B cell (primary cell): ENCODE results near the gene NME9. TPM values are rescaled to one million over a fixed set of nuclear protein-coding genes. Genes with fewer than 3 reads are reported as not detected.

Source experiments
- ATAC-seq: fragments of 200-7000 bp; cut with Tn5 transposase; one replicate; pipeline ENCODE4 v1.10.0; 2021; ENCODE audit warnings: low read depth, mild to moderate bottlenecking, moderate number of reproducible peaks, moderate library complexity
- CTCF ChIA-PET: fragments of 350-600 bp; sonication (Branson Sonifier 250); formaldehyde crosslinking; loops from one replicate; lab custom pipeline; 2021; ENCODE audit warnings: antibody characterized with exemption, inconsistent platforms; lab: Charles Lee
- POLR2A ChIA-PET: fragments of 350-600 bp; sonication (Branson Sonifier 250); formaldehyde crosslinking; loops from one replicate; lab custom pipeline; 2021; ENCODE audit warnings: antibody characterized with exemption; lab: Charles Lee
- DNase-seq: peaks from one replicate; pipeline ENCODE4 v3.0.0; 2013
- H2AFZ ChIP-seq: 2 replicates; pipeline ENCODE4 v1.6.1; 2012; ENCODE audit warnings: mild to moderate bottlenecking, low read depth, low read length; ENCODE audit not compliant: insufficient read depth, poor library complexity, severe bottlenecking
- H3K27ac ChIP-seq, 2 donors: 1 replicate in 1 of 2; 2 replicates in 1 of 2; pipeline ENCODE4 v1.5.1; 2012 to 2013; ENCODE audit warnings: low read length in 2 of 2, mild to moderate bottlenecking in 2 of 2, moderate library complexity in 1 of 2
- H3K27me3 ChIP-seq, 4 experiments: fragments of 200-600 bp in 1 of 4; sonication (generic) in 1 of 4; replicated peaks in 1 of 4; 1 replicate in 2 of 4; 2 replicates in 2 of 4; pipeline versions ENCODE4 v1.6.1 to v1.7.0; 2013 to 2016; ENCODE audit warnings: low read length in 3 of 4, mild to moderate bottlenecking in 2 of 4, mixed read lengths in 1 of 4, moderate library complexity in 1 of 4; ENCODE audit not compliant: insufficient read depth in 4 of 4, control insufficient read depth in 3 of 4; ENCODE audit errors: control extremely low read depth in 1 of 4
- H3K36me3 ChIP-seq, 2 experiments: replicated peaks in 1 of 2; 1 replicate in 1 of 2; 2 replicates in 1 of 2; pipeline versions ENCODE4 v1.6.1 to v1.7.1; 2013; ENCODE audit warnings: low read length in 1 of 2; ENCODE audit not compliant: insufficient read depth in 2 of 2, control insufficient read depth in 1 of 2; ENCODE audit errors: control extremely low read depth in 1 of 2, extremely low read depth in 1 of 2
- H3K4me1 ChIP-seq, 2 donors: fragments of 200-600 bp in 1 of 2; sonication (generic) in 1 of 2; 1 replicate in 1 of 2; 2 replicates in 1 of 2; pipeline versions ENCODE4 v1.5.1 to v1.6.1; 2013 to 2017; ENCODE audit warnings: low read length in 2 of 2; ENCODE audit not compliant: control insufficient read depth in 2 of 2, insufficient read depth in 2 of 2
- H3K4me2 ChIP-seq: replicated peaks from 2 replicates; pipeline ENCODE3; 2012; ENCODE audit warnings: mild to moderate bottlenecking, low read depth, low read length; ENCODE audit not compliant: poor library complexity, severe bottlenecking
- H3K4me3 ChIP-seq, 5 experiments: fragments of 200-600 bp in 1 of 5; sonication (generic) in 1 of 5; 1 replicate in 3 of 5; 2 replicates in 2 of 5; pipeline versions ENCODE4 v1.5.1 to v1.7.0; 2011 to 2016; ENCODE audit warnings: low read length in 4 of 5, mild to moderate bottlenecking in 4 of 5, low read depth in 2 of 5, control low read depth in 1 of 5, moderate library complexity in 1 of 5; ENCODE audit not compliant: insufficient read depth in 1 of 5; ENCODE audit errors: control extremely low read depth in 1 of 5, extremely low read depth in 1 of 5
- H3K79me2 ChIP-seq: fragments of 200-600 bp; sonication (generic); one replicate; pipeline ENCODE4 v1.6.0; 2016; ENCODE audit warnings: low read length; ENCODE audit not compliant: control insufficient read depth, insufficient read depth
- H3K9ac ChIP-seq: fragments of 200-600 bp; sonication (generic); 2 replicates; pipeline ENCODE4 v1.6.1; 2017; ENCODE audit warnings: mild to moderate bottlenecking, low read length, moderate library complexity
- H3K9me3 ChIP-seq, 3 donors: one replicate each; pipeline versions ENCODE4 v1.6.1 to v1.7.1; 2013; ENCODE audit warnings: low read length in 2 of 3; ENCODE audit not compliant: control insufficient read depth in 2 of 3, insufficient read depth in 1 of 3; ENCODE audit errors: control extremely low read depth in 1 of 3
- H4K20me1 ChIP-seq: 2 replicates; pipeline ENCODE4 v1.6.0; 2012; ENCODE audit warnings: mild to moderate bottlenecking, low read length; ENCODE audit not compliant: insufficient read depth, control insufficient read depth, poor library complexity, severe bottlenecking
- H3K27ac Mint-ChIP-seq: one replicate; pipeline ENCODE4 v1.8.0; 2021; ENCODE audit warnings: mixed read lengths
- H3K27me3 Mint-ChIP-seq: one replicate; pipeline ENCODE4 v1.8.0; 2021; ENCODE audit warnings: mixed read lengths
- H3K4me1 Mint-ChIP-seq: one replicate; pipeline ENCODE4 v1.8.0; 2021; ENCODE audit warnings: mixed read lengths
- H3K4me3 Mint-ChIP-seq: one replicate; pipeline ENCODE4 v1.8.0; 2021; ENCODE audit warnings: mixed read lengths
- H3K9me3 Mint-ChIP-seq: one replicate; pipeline ENCODE4 v1.8.0; 2022; ENCODE audit warnings: mixed read lengths; ENCODE audit not compliant: insufficient read depth
- CTCF ChIP-seq: fragments of 200-600 bp; IDR thresholded peaks from one replicate; pipeline ENCODE4 v1.8.0; 2022; ENCODE audit warnings: antibody characterized with exemption, mild to moderate bottlenecking
- EZH2 ChIP-seq: IDR thresholded peaks from 2 replicates; pipeline ENCODE4 v1.6.1; 2012; ENCODE audit warnings: borderline replicate concordance, low read depth, mild to moderate bottlenecking, moderate library complexity, low read length; ENCODE audit not compliant: insufficient read depth, poor library complexity, severe bottlenecking
- WGBS: methylation state at CpG from one replicate; pipeline ENCODE4 v1.1.5; 2013; ENCODE audit warnings: missing lambda C conversion rate; ENCODE audit not compliant: insufficient coverage; 5-methylcytosine and 5-hydroxymethylcytosine counted together
- intact Hi-C: fragments of 100-400 bp; cut with micrococcal nuclease; formaldehyde crosslinking; loops from one replicate; pipeline ENCODE4 v1.10.0; 2022
- polyA plus RNA-seq: library from polyadenylated mRNA; depleted of rRNA; stranded (reverse); fragments of >200 nt; gene quantifications from 2 replicates; pipeline ENCODE4 v1.2.3, GENCODE V29; 2012
- total RNA-seq, 2 donors: library from RNA; stranded (reverse); fragments of 120-200 nt in 1 of 2; gene quantifications; 1 replicate in 1 of 2; 2 replicates in 1 of 2; pipeline versions ENCODE4 v1.2.3 to v1.2.4, GENCODE V29; 2013 to 2022

The NME9 gene
- total and polyA plus RNA-seq, 2 donors (not counting 1 experiment from before 2014, with no cell fraction given): not detected

DNA sequence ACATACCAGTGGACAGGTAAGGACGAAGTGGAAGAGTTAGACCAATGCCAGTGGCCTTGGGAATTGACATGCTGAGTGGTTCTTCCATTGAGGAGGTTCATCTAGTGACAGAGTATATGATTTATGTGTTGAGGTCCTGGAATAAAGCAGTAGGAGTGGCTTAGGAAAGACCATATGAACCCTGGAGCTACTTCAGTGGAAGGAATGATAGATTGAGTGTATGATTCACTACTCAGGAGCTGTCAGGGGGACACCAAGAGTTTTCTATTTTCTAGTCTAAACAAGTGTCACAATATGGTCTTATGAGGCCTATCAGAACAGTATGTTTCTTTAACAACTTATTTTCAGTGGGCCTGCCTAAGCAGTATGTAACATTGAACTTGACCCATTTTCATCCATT lies 63.9 kb downstream of the NME9 start:
- Histone ChIP-seq H3K9me3 (no peaks in the 10 kb centered on the region), H2AFZ (no peak overlapping the region), H3K27ac (no peak overlapping the region), H3K36me3 (peaks cover 0 to 33% of the 10 kb centered on the region in 2 experiments), H3K4me2 (no peak overlapping the region), H3K9ac (no peak overlapping the region), H3K4me1 (no peaks in the 10 kb centered on the region), H3K27me3 (no peaks in the 10 kb centered on the region), H3K4me3 (no peak overlapping the region), H3K79me2 (no peaks in the 10 kb centered on the region), H4K20me1 (no peaks in the 10 kb centered on the region)
- TF ChIP-seq EZH2: no peak
- TF ChIP-seq CTCF: no peak
- H3K4me3 Mint-ChIP-seq: no peak overlapping the region
- H3K4me1 Mint-ChIP-seq: no peaks in the 10 kb centered on the region
- H3K9me3 Mint-ChIP-seq: no peaks in the 10 kb centered on the region
- 100% methylated on average over 1 of the region's 1 CpG for WGBS
- DNase-seq: no peak
- H3K27ac Mint-ChIP-seq: no peak overlapping the region
- intact Hi-C loops: no loop called here
- ChIA-PET POLR2A (no interaction called here), CTCF (no interaction called here)
- no peak for ATAC-seq
- H3K27me3 Mint-ChIP-seq: no peaks in the 10 kb centered on the region

DNA sequence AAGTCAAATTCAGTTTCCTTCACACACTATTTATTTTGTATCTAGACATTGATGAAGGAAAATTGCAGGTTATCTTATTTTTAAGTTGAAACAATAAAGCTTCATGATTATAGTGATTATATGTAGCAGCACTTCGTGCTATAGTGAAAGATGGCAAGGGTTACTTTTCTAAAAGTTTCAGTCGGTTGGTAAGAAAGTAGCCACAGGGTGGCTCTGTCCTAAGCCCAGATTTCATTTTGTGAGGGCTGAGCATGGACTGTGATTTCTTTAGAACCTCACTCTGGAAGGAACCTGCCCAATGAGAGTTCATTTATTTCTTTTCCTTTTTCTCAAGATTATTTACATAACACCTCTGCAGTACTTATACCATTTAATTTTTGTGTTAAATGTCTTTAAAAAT lies 66.5 kb downstream of the NME9 start:
- Histone ChIP-seq H3K4me2 (no peak overlapping the region), H3K36me3 (peaks cover 0 to 20% of the 10 kb centered on the region in 2 experiments), H3K27me3 (no peaks in the 10 kb centered on the region), H3K79me2 (no peaks in the 10 kb centered on the region), H3K9ac (no peak overlapping the region), H3K4me3 (no peak overlapping the region), H3K4me1 (no peaks in the 10 kb centered on the region), H3K27ac (no peak overlapping the region), H2AFZ (no peak overlapping the region), H4K20me1 (no peaks in the 10 kb centered on the region), H3K9me3 (no peaks in the 10 kb centered on the region)
- Mint-ChIP-seq H3K27me3 (no peaks in the 10 kb centered on the region), H3K27ac (no peak overlapping the region), H3K4me3 (no peak overlapping the region), H3K9me3 (no peaks in the 10 kb centered on the region), H3K4me1 (no peaks in the 10 kb centered on the region)
- POLR2A ChIA-PET: no interaction called here
- 73% methylated on average over 1 of the region's 2 CpGs for WGBS
- intact Hi-C loops: no loop called here
- CTCF ChIA-PET: no interaction called here
- DNase-seq (no peak), ATAC-seq (no peak)
- TF ChIP-seq CTCF (no peak), EZH2 (no peak)
